Neural progenitor cell (in vitro differentiated cells): ENCODE measurements around the gene CCDC188. TPM values are rescaled to one million over a fixed set of nuclear protein-coding genes. Genes with fewer than 3 reads are reported as not detected.

Experiments
- DNase-seq: peaks from one replicate; pipeline ENCODE4 v3.0.0-alpha.2; 2016; ENCODE audit warnings: low spot score
- H2AFZ ChIP-seq: fragments of 200-600 bp; sonication (generic); replicated peaks from 2 replicates; pipeline ENCODE4 v1.6.1; 2016; ENCODE audit warnings: antibody characterized with exemption
- H3F3A ChIP-seq: fragments of 200-600 bp; sonication (generic); 2 replicates; pipeline ENCODE4 v1.6.1; 2016; ENCODE audit warnings: antibody characterized with exemption, low read depth
- H3K27ac ChIP-seq: fragments of 200-600 bp; sonication (generic); 2 replicates; pipeline ENCODE4 v1.5.1; 2016; ENCODE audit warnings: mild to moderate bottlenecking
- H3K27me3 ChIP-seq: fragments of 200-600 bp; sonication (generic); 2 replicates; pipeline ENCODE4 v1.6.1; 2016; ENCODE audit warnings: mild to moderate bottlenecking, moderate library complexity
- H3K36me3 ChIP-seq: fragments of 200-600 bp; sonication (generic); 2 replicates; pipeline ENCODE4 v1.5.1; 2016
- H3K4me1 ChIP-seq: fragments of 200-600 bp; sonication (generic); 2 replicates; pipeline ENCODE4 v1.6.1; 2016; ENCODE audit warnings: mixed run types
- H3K4me2 ChIP-seq: fragments of 200-600 bp; sonication (generic); 2 replicates; pipeline ENCODE4 v1.6.1; 2016
- H3K4me3 ChIP-seq: fragments of 200-600 bp; sonication (generic); 2 replicates; pipeline ENCODE4 v1.5.1; 2016
- H3K79me2 ChIP-seq: fragments of 200-600 bp; sonication (generic); 2 replicates; pipeline ENCODE4 v1.6.1; 2016; ENCODE audit warnings: low read depth
- H3K9ac ChIP-seq: fragments of 200-600 bp; sonication (generic); 2 replicates; pipeline ENCODE4 v1.6.1; 2016
- H3K9me3 ChIP-seq: fragments of 200-600 bp; sonication (generic); 2 replicates; pipeline ENCODE4 v1.5.1; 2016; ENCODE audit warnings: low read depth
- H4K20me1 ChIP-seq: fragments of 200-600 bp; sonication (generic); 2 replicates; pipeline ENCODE4 v1.6.1; 2016; ENCODE audit warnings: low read depth
- H3K27ac Mint-ChIP-seq: 3 replicates; pipeline ENCODE4 v1.8.0; 2021; ENCODE audit warnings: mixed read lengths
- H3K27me3 Mint-ChIP-seq: 2 replicates; pipeline ENCODE4 v1.8.0; 2022; ENCODE audit warnings: low read depth, mild to moderate bottlenecking, inconsistent platforms, moderate library complexity, mixed read lengths; ENCODE audit not compliant: insufficient read depth
- H3K36me3 Mint-ChIP-seq: 3 replicates; pipeline ENCODE4 v1.8.0; 2021; ENCODE audit warnings: mixed read lengths
- H3K4me1 Mint-ChIP-seq: 3 replicates; pipeline ENCODE4 v1.8.0; 2021; ENCODE audit warnings: mixed read lengths
- H3K4me3 Mint-ChIP-seq: 3 replicates; pipeline ENCODE4 v1.8.0; 2021; ENCODE audit warnings: mild to moderate bottlenecking, moderate library complexity, mixed read lengths
- H3K9me3 Mint-ChIP-seq: 3 replicates; pipeline ENCODE4 v1.8.0; 2020; ENCODE audit warnings: mixed read lengths
- CTCF ChIP-seq: fragments of 200-600 bp; sonication (generic); IDR thresholded peaks from 2 replicates; pipeline ENCODE4 v1.5.1; 2017; ENCODE audit warnings: antibody characterized with exemption, mild to moderate bottlenecking
- EZH2 ChIP-seq: fragments of 200-600 bp; sonication (generic); IDR thresholded peaks from 2 replicates; pipeline ENCODE4 v1.6.1; 2017; ENCODE audit warnings: antibody characterized with exemption, mild to moderate bottlenecking, moderate library complexity
- EZH2phosphoT487 ChIP-seq: fragments of 200-600 bp; sonication (generic); IDR thresholded peaks from 2 replicates; pipeline ENCODE4 v1.6.1; 2017; ENCODE audit warnings: antibody characterized with exemption
- total RNA-seq: library from RNA; depleted of rRNA; stranded (reverse); fragments of >200 nt; gene quantifications from 2 replicates; pipeline ENCODE4 v1.2.3, GENCODE V29; 2015; ENCODE audit warnings: low replicate concordance

Gene CCDC188
- total RNA-seq, 1 donor from 2014 or later: not detected

GRCh38 chr22:20135806-20136602, 14.9 kb downstream of the CCDC188 start:
- Mint-ChIP-seq H3K9me3 (no peaks in the 10 kb centered on the region), H3K36me3 (no peaks in the 10 kb centered on the region), H3K27me3 (peaks cover 2% of the 10 kb centered on the region), H3K27ac (no peak overlapping the region), H3K4me1 (peaks cover 12% of the 10 kb centered on the region), H3K4me3 (no peak overlapping the region)
- H3K9ac ChIP-seq: no peak overlapping the region
- H3F3A ChIP-seq: peaks cover 3% of the 10 kb centered on the region
- no peak for DNase-seq
- H3K79me2 ChIP-seq: peaks cover 14% of the 10 kb centered on the region
- H3K36me3 ChIP-seq: no peaks in the 10 kb centered on the region
- H3K27ac ChIP-seq: no peak overlapping the region
- H3K4me3 ChIP-seq: no peak overlapping the region
- H2AFZ ChIP-seq: no peak overlapping the region
- peaks cover 70% of the 10 kb centered on the region for H4K20me1 ChIP-seq
- no peaks in the 10 kb centered on the region for H3K9me3 ChIP-seq
- TF ChIP-seq CTCF: no peak
- TF ChIP-seq EZH2phosphoT487: no peak
- no peak for TF ChIP-seq EZH2
- H3K27me3 ChIP-seq: no peaks in the 10 kb centered on the region
- H3K4me1 ChIP-seq: peaks cover 8% of the 10 kb centered on the region
- H3K4me2 ChIP-seq: no peak overlapping the region

- no peaks in the 10 kb centered on the region for H3K27me3 ChIP-seq
Measured at GRCh38 chr22:20135265-20135664, 15.6 kb downstream of the CCDC188 start.

GRCh38 chr22:20133930-20134549, 16.8 kb downstream of the CCDC188 start:
- H3K36me3 Mint-ChIP-seq: no peaks in the 10 kb centered on the region
- H3K4me3 Mint-ChIP-seq: peak overlapping the region; percentile 83
- Histone ChIP-seq H3K9ac (no peak overlapping the region), H3K4me1 (peaks cover 8% of the 10 kb centered on the region), H4K20me1 (peaks cover 65% of the 10 kb centered on the region), H2AFZ (no peak overlapping the region), H3K9me3 (no peaks in the 10 kb centered on the region), H3K27ac (no peak overlapping the region), H3K4me2 (no peak overlapping the region), H3K27me3 (no peaks in the 10 kb centered on the region), H3K79me2 (peaks cover 14% of the 10 kb centered on the region), H3K4me3 (no peak overlapping the region), H3K36me3 (no peaks in the 10 kb centered on the region), H3F3A (peaks cover 23% of the 10 kb centered on the region)
- no peak overlapping the region for H3K27ac Mint-ChIP-seq
- DNase-seq: no peak
- no peaks in the 10 kb centered on the region for H3K9me3 Mint-ChIP-seq
- peaks cover 12% of the 10 kb centered on the region for H3K4me1 Mint-ChIP-seq
- TF ChIP-seq EZH2phosphoT487 (no peak), CTCF (no peak), EZH2 (no peak)
- peaks cover 4% of the 10 kb centered on the region for H3K27me3 Mint-ChIP-seq

More at GRCh38 chr22:20135265-20135664, 15.6 kb downstream of the CCDC188 start:
- Mint-ChIP-seq H3K4me1 (peaks cover 12% of the 10 kb centered on the region), H3K4me3 (no peak overlapping the region), H3K27me3 (peaks cover 2% of the 10 kb centered on the region), H3K36me3 (no peaks in the 10 kb centered on the region), H3K9me3 (no peaks in the 10 kb centered on the region), H3K27ac (no peak overlapping the region)
- no peak overlapping the region for H3K4me2 ChIP-seq
- TF ChIP-seq CTCF: no peak
- TF ChIP-seq EZH2: no peak
- TF ChIP-seq EZH2phosphoT487: no peak
- H4K20me1 ChIP-seq: peaks cover 70% of the 10 kb centered on the region
- H3K9me3 ChIP-seq: no peaks in the 10 kb centered on the region
- peaks cover 11% of the 10 kb centered on the region for H3F3A ChIP-seq
- H3K4me3 ChIP-seq: no peak overlapping the region
- H3K79me2 ChIP-seq: peaks cover 14% of the 10 kb centered on the region
- no peak overlapping the region for H3K9ac ChIP-seq
- no peaks in the 10 kb centered on the region for H3K36me3 ChIP-seq
- peaks cover 8% of the 10 kb centered on the region for H3K4me1 ChIP-seq
- no peak for DNase-seq
- H2AFZ ChIP-seq: no peak overlapping the region
- no peak overlapping the region for H3K27ac ChIP-seq
